Stimulated activated CD8-positive, alpha-beta memory T cell treated with anti-CD3 and anti-CD28 coated beads, Interleukin-12 subunit alpha, Interleukin-12 subunit beta, amount 100 ng/mL, for 4 hours (primary cell): ENCODE data around the gene TFAP2A.

ENCODE experiments used
- DNase-seq: peaks from one replicate; pipeline ENCODE4 v3.0.0-alpha.2; 2020; ENCODE audit warnings: low read depth

Gene TFAP2A

GRCh38 chr6:10412461-10413261, 2.2 kb downstream of the TFAP2A start:
- DNase-seq: no peak

- DNase-seq: no peak
Observed at GRCh38 chr6:10411971-10412460, 2.9 kb downstream of the TFAP2A start.

GRCh38 chr6:10411131-10411970, 3.5 kb downstream of the TFAP2A start:
- no peak for DNase-seq

- no peak for DNase-seq
Observed at GRCh38 chr6:10410207-10411050, 4.4 kb downstream of the TFAP2A start.

- DNase-seq: no peak
Observed at GRCh38 chr6:10409731-10410206, 5.1 kb downstream of the TFAP2A start.

GRCh38 chr6:10409233-10409721, 5.6 kb downstream of the TFAP2A start:
- DNase-seq: no peak

GRCh38 chr6:10408457-10408856, 6.4 kb downstream of the TFAP2A start:
- DNase-seq: no peak

- DNase-seq: no peak
Observed at GRCh38 chr6:10407674-10408054, 7.2 kb downstream of the TFAP2A start.

GRCh38 chr6:10407018-10407673, 7.7 kb downstream of the TFAP2A start:
- DNase-seq: no peak

GRCh38 chr6:10406556-10406955, 8.3 kb downstream of the TFAP2A start:
- no peak for DNase-seq

GRCh38 chr6:10405513-10405900, 9.4 kb downstream of the TFAP2A start:
- no peak for DNase-seq

GRCh38 chr6:10404799-10405512, 9.9 kb downstream of the TFAP2A start:
- DNase-seq: no peak

- peak; percentile 62 for DNase-seq
Observed at GRCh38 chr6:10404107-10404798, 10.6 kb downstream of the TFAP2A start.

- no peak for DNase-seq
Observed at GRCh38 chr6:10403385-10404106, 11.3 kb downstream of the TFAP2A start.

GRCh38 chr6:10402648-10403311, 12.1 kb downstream of the TFAP2A start:
- DNase-seq: no peak

GRCh38 chr6:10401632-10402223, 13.1 kb downstream of the TFAP2A start:
- DNase-seq: no peak

- no peak for DNase-seq
Observed at GRCh38 chr6:10401004-10401536, 13.8 kb downstream of the TFAP2A start.

GRCh38 chr6:10400330-10400729, 14.5 kb downstream of the TFAP2A start:
- no peak for DNase-seq
